GM12872 (cell line): ENCODE measurements around the gene RFTN1.

ENCODE experiments used
- TF ChIP-seq, protein P1 (sequence below): IDR thresholded peaks from 3 replicates; pipeline ENCODE4 v1.5.1; 2011; ENCODE audit warnings: low read depth, mild to moderate bottlenecking, low read length, moderate library complexity; ENCODE audit not compliant: insufficient read depth

Gene RFTN1

DNA sequence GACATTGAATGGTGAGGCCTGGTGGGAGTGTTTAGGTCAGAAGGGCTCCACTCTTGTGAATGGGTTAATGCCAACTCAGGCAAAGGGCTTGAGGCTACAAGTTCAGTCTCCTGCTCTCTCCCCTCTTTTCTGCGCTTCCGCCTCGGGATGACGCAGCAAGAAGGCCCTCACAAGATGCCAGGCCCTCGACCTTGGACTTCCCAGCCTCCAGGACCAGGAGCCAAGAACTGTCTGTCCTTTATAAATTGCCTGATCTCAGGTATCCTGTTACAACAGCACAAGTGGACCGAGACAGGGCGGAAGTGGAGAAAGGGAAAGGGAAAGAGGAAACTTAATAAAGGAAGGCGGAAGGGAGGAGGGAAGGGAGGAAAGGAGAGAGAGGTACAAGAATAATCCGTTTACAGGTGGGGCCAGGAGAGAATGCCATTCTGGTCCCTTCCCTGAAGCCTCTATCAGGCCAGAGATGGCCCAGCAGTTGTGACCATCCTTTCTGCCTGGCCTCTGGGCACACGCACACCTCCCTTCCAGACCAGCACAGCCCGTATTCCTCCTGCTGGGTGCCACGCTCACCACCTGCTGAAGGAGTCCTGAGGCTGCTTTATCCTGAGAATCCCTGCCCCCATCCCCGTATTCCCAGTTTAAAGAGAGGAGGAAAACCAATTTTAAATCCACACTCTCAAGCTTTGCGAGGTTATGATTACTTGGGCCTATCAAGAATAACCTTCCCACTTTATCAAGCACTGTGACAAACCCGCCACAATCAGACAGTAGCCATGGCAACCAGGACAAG is 184.3 kb downstream of the RFTN1 start:
- TF ChIP-seq, protein P1, sequence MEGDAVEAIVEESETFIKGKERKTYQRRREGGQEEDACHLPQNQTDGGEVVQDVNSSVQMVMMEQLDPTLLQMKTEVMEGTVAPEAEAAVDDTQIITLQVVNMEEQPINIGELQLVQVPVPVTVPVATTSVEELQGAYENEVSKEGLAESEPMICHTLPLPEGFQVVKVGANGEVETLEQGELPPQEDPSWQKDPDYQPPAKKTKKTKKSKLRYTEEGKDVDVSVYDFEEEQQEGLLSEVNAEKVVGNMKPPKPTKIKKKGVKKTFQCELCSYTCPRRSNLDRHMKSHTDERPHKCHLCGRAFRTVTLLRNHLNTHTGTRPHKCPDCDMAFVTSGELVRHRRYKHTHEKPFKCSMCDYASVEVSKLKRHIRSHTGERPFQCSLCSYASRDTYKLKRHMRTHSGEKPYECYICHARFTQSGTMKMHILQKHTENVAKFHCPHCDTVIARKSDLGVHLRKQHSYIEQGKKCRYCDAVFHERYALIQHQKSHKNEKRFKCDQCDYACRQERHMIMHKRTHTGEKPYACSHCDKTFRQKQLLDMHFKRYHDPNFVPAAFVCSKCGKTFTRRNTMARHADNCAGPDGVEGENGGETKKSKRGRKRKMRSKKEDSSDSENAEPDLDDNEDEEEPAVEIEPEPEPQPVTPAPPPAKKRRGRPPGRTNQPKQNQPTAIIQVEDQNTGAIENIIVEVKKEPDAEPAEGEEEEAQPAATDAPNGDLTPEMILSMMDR = no peak

DNA sequence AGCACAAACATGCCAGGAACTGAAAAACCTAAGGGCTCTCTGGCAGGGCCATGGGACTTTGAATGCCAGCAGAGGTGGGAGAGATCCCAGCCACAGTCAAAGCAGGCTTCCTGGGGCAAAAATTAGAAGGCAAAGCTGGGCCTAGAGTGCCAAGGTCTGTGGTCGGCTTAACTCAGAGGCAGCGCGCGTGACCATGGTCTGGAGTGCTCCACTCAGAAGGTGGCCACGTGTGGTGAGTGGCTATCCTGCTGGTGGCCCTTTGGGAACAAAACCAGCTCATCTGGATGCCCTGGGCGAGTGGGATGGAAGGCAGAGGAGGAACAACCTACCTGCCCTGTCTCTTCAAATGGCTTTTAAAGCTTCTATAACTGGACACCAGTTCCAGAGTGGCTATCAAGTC is 185.4 kb downstream of the RFTN1 start:
- TF ChIP-seq, protein P1 = no peak

DNA sequence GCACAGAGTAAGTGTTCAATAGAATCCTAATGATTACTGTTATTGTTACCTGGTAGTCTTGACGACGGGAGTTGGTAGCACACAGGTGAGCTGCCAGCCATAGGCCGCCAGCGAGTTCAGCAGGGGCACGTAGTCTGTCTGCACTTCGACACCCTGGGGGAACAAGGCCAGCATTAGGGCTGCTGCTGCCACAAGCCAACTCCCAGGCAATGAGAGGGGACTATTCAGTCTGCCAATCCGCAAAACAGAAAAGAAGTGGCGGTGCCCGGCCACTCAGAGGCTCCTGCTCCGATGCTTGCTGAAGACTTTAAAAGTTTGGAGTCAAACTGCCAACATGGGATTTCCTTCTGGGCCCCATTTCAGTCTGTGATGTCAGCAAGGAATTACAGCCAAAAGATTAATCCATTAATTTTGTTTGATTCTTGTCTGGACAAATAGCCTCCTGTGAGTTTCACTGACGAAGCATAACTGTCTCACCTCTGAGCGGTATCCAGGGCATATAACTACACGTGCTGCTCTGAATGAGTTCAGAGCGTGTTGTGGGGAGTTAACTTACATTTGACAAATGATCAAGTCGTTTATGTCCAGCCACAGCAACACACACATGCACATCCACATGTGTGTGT is 186.7 kb downstream of the RFTN1 start:
- TF ChIP-seq, protein P1 = no peak

DNA sequence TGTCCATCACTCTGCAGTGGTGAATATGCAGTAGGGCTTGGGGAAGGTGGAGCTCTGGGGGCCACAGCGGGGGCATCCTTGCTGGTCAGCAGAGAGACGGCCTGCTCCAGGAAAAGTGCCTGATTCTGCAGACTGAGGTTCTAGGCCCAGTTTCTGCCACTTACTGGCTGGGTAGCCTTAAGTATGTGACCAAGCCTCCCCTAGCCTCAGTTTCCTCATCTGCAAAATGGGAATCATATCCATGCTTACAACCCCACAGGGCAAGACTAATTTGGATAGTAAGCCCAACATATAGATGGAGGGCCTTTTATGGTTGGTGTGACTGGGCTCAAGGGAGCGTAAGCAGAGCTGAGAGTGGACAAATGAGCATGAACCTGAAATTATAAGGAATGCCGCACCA is 187.6 kb downstream of the RFTN1 start:
- TF ChIP-seq, protein P1 = no peak

DNA sequence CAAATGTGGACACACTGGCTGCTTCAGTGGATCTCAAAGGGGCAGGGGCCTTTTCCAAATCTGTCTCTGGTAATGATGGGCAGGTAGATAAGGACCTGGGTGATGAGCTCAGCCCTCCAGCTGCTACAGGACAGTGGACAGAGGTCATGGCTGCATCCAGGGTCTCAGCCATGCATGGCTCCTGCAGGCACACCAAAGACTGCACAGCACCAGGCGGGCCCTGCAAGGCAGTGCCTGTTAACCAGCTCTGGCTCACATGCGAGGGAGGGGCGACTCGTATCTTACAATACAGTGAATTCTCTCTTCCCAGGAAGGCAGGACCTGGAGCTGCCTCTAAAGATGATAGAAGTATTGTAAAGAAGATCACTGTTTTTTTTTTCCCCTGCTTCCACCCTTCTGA is 189.8 kb downstream of the RFTN1 start:
- TF ChIP-seq, protein P1 = no peak

- TF ChIP-seq, protein P1 = no peak
These were observed 191.3 kb downstream of the RFTN1 start for GRCh38 chr3:16322189-16322588.

DNA sequence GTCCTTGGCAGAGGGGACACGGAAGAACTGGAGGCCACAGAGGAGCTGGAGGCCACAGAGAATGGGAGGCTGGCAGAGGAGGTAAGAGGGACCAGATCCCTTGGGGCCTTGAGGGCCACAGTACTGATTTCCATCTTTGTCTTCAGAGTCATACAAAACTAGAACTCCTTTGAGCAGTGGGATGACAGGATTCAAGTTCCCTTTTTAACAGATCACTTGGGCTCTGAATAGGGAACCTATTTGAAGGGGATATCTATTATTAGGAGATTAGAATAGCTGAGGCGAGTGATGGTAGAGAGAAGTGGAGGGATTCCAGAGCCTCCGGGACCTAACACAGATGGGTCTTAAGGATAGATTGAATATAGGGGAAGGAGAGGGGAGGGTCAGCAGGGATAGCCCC is 192.8 kb downstream of the RFTN1 start:
- TF ChIP-seq, protein P1 = no peak
